ENCODE data around the gene THAP7. TPM values are rescaled to one million over a fixed set of nuclear protein-coding genes. Genes with fewer than 3 reads are reported as not detected.

Gene THAP7
- total and polyA plus RNA-seq, 9 of the 15 experiments (the other 6 are each of a cell fraction or from before 2014, with no cell fraction given) = 7.9 to 263 (median 84.1) TPM

GRCh38 chr22:21025763-21026755 lies 24.1 kb upstream of the THAP7 start (continued):
- TF ChIP-seq FOXA1 (IDR thresholded peaks at IDR 0.05; ENCODE audit: borderline replicate concordance) = no peak
- TF ChIP-seq RUNX1 (IDR thresholded peaks at IDR 0.05; ENCODE audit: low read depth) = no peak
- TF ChIP-seq RBM14 (IDR thresholded peaks at IDR 0.05; ENCODE audit: borderline replicate concordance, insufficient read depth, low read depth, low read length) = 0 out of 2 replicates have a peak, but pooled peaks have one; percentile 23
- TF ChIP-seq ZNF76 (CRISPR knock-in tag; IDR thresholded peaks at IDR 0.05; ENCODE audit: borderline replicate concordance) = peak; percentile 59; the same call in 1 of the 2 replicates
- no peak for TF ChIP-seq GTF2E2 (tag; IDR thresholded peaks at IDR 0.05)
- TF ChIP-seq MTF1 (CRISPR knock-in tag; IDR thresholded peaks at IDR 0.05; ENCODE audit: borderline replicate concordance) = peak; percentile 78; the same call in 1 of the 2 replicates
- no peak for TF ChIP-seq MCM3 (IDR thresholded peaks at IDR 0.05)
- TF ChIP-seq HMBOX1 (IDR thresholded peaks at IDR 0.05) = no peak
- TF ChIP-seq HBP1 (CRISPR knock-in tag; IDR thresholded peaks at IDR 0.05) = no peak
- TF ChIP-seq TCF7 (IDR thresholded peaks at IDR 0.05; ENCODE audit: borderline replicate concordance) = 0 out of 2 replicates have a peak, but pooled peaks have one; percentile 6
- no peak for TF ChIP-seq THAP7 (CRISPR knock-in tag; IDR thresholded peaks at IDR 0.05)
- TF ChIP-seq MAZ (CRISPR knock-in tag; conservative IDR thresholded peaks at IDR 0.05 in 1 of 2, IDR thresholded peaks at IDR 0.05 in 1 of 2) = peak in 1 of 2 experiments; percentile 29; a peak in 1 of 4 replicates
- TF ChIP-seq HOXB6 (CRISPR knock-in tag; IDR thresholded peaks at IDR 0.05; ENCODE audit: borderline replicate concordance) = 0 out of 2 replicates have a peak, but pooled peaks have one; percentile 38
- peak; percentile 90 for TF ChIP-seq TCF15 (CRISPR knock-in tag; IDR thresholded peaks at IDR 0.05)
- TF ChIP-seq, protein P1, sequence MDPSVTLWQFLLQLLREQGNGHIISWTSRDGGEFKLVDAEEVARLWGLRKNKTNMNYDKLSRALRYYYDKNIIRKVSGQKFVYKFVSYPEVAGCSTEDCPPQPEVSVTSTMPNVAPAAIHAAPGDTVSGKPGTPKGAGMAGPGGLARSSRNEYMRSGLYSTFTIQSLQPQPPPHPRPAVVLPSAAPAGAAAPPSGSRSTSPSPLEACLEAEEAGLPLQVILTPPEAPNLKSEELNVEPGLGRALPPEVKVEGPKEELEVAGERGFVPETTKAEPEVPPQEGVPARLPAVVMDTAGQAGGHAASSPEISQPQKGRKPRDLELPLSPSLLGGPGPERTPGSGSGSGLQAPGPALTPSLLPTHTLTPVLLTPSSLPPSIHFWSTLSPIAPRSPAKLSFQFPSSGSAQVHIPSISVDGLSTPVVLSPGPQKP (CRISPR knock-in tag; IDR thresholded peaks at IDR 0.05) = 0 out of 2 replicates have a peak, but pooled peaks have one; percentile 38
- TF ChIP-seq ARID4B (CRISPR knock-in tag; IDR thresholded peaks at IDR 0.05) = no peak
